Left ventricle myocardium inferior (tissue), 1 donor: ENCODE measurements around the gene NUP210L. TPM values are rescaled to one million over a fixed set of nuclear protein-coding genes. Genes with fewer than 3 reads are reported as not detected.

Source experiments
- DNase-seq: peaks from one replicate; pipeline ENCODE4 v3.0.0-alpha.2; 2020
- H3K27ac ChIP-seq: fragments of 200-600 bp; replicated peaks from 2 replicates; pipeline ENCODE4 v1.8.0; 2021
- H3K27me3 ChIP-seq: fragments of 200-600 bp; 2 replicates; pipeline ENCODE4 v1.8.0; 2021; ENCODE audit warnings: low read depth
- H3K36me3 ChIP-seq: fragments of 200-600 bp; 2 replicates; pipeline ENCODE4 v1.8.0; 2021
- H3K4me1 ChIP-seq: fragments of 200-600 bp; 2 replicates; pipeline ENCODE4 v1.8.0; 2021
- H3K4me3 ChIP-seq: fragments of 200-600 bp; 2 replicates; pipeline ENCODE4 v1.8.0; 2021; ENCODE audit warnings: mild to moderate bottlenecking, moderate library complexity
- H3K9me3 ChIP-seq: fragments of 200-600 bp; replicated peaks from 2 replicates; pipeline ENCODE4 v1.8.0; 2021
- CTCF ChIP-seq: fragments of 200-600 bp; IDR thresholded peaks from 2 replicates; pipeline ENCODE4 v1.8.0; 2021; ENCODE audit warnings: antibody characterized with exemption, mild to moderate bottlenecking, borderline replicate concordance
- intact Hi-C: fragments of 100-400 bp; cut with micrococcal nuclease; formaldehyde crosslinking; loops from one replicate; pipeline ENCODE4 v1.11.0; 2022
- total RNA-seq: library from RNA; stranded (reverse); fragmentation: NEBNext Ultra II Directional; extraction: Animal tissue kit (Norgen Biotek cat#: 25700); gene quantifications from one replicate; pipeline ENCODE4 v1.2.1, GENCODE V29; 2021
- donor health status: DM: no; HTN: yes; CAD: no; lungs with severe emphysema.

The NUP210L gene
- total RNA-seq, 1 donor from 2014 or later = 0.30 TPM

- H3K27ac ChIP-seq = no peak within 1 kb of the TSS
- no peak for DNase-seq
- no peak within 1 kb of the TSS for H3K4me3 ChIP-seq
- H3K4me1 ChIP-seq = peaks cover 6% of the 10 kb centered on the region
- no peak for TF ChIP-seq CTCF
- no peaks in the 10 kb centered on the region for H3K36me3 ChIP-seq
- intact Hi-C loops = no loop called here
- no peaks in the 10 kb centered on the region for H3K27me3 ChIP-seq
- no peaks in the 10 kb centered on the region for H3K9me3 ChIP-seq
Observed at GRCh38 chr1:154191990-154192461, 37.2 kb upstream of the NUP210L start, which contains the start of gene TPM3. TSS of gene TPM3 (minus strand) at chr1:154192100. CDS start at chr1:154192018, 82 bp downstream.

GRCh38 chr1:154190550-154190949 lies 35.7 kb upstream of the NUP210L start:
- Histone ChIP-seq H3K27me3 (no peaks in the 10 kb centered on the region), H3K27ac (no peak overlapping the region), H3K36me3 (no peaks in the 10 kb centered on the region), H3K4me3 (no peak overlapping the region), H3K9me3 (no peaks in the 10 kb centered on the region), H3K4me1 (peaks cover 6% of the 10 kb centered on the region)
- intact Hi-C loops = no loop called here
- DNase-seq = no peak
- TF ChIP-seq CTCF = no peak

- Histone ChIP-seq H3K9me3 (no peaks in the 10 kb centered on the region), H3K36me3 (no peaks in the 10 kb centered on the region), H3K27me3 (no peaks in the 10 kb centered on the region), H3K4me3 (no peak overlapping the region), H3K4me1 (peaks cover 22% of the 10 kb centered on the region), H3K27ac (no peak overlapping the region)
- TF ChIP-seq CTCF = no peak
- no peak for DNase-seq
- intact Hi-C loops = no loop called here
Observed at GRCh38 chr1:154186852-154187501, 32.1 kb upstream of the NUP210L start.

GRCh38 chr1:154186177-154186576 lies 31.3 kb upstream of the NUP210L start:
- H3K4me1 ChIP-seq = peaks cover 30% of the 10 kb centered on the region
- intact Hi-C loops = no loop called here
- H3K4me3 ChIP-seq = no peak overlapping the region
- H3K27ac ChIP-seq = no peak overlapping the region
- peak; percentile 36 for DNase-seq
- no peaks in the 10 kb centered on the region for H3K9me3 ChIP-seq
- H3K27me3 ChIP-seq = no peaks in the 10 kb centered on the region
- no peaks in the 10 kb centered on the region for H3K36me3 ChIP-seq
- peak; percentile 49 for TF ChIP-seq CTCF

- Histone ChIP-seq H3K27ac (peak overlapping the region; percentile 92), H3K4me1 (peaks cover 54% of the 10 kb centered on the region), H3K4me3 (peak overlapping the region; percentile 96), H3K9me3 (no peaks in the 10 kb centered on the region), H3K27me3 (no peaks in the 10 kb centered on the region), H3K36me3 (no peaks in the 10 kb centered on the region)
- peak; percentile 95 for DNase-seq
- TF ChIP-seq CTCF = peak; percentile 45
- intact Hi-C loops = no loop called here
Observed at GRCh38 chr1:154183046-154183915, 28.4 kb upstream of the NUP210L start.
